Activated CD8-positive, alpha-beta T cell treated with anti-CD3 and anti-CD28 coated beads for 36 hours (primary cell): ENCODE measurements around the gene RNF44. TPM values are rescaled to one million over a fixed set of nuclear protein-coding genes. Genes with fewer than 3 reads are reported as not detected.
"Not testable (repeated sequence)": the region's sequence is repeated elsewhere in the genome, so short reads cannot be mapped to it uniquely, and the experiment has no call there.

Experiments
- ATAC-seq: fragments of 200-7000 bp; cut with Tn5 transposase; one replicate; pipeline ENCODE4 v1.10.0; 2021; ENCODE audit warnings: mild to moderate bottlenecking, moderate library complexity
- CTCF ChIA-PET: fragments of 350-600 bp; sonication (Branson Sonifier 250); formaldehyde crosslinking; loops from one replicate; lab custom pipeline; 2021; ENCODE audit warnings: antibody characterized with exemption; lab: Charles Lee
- POLR2A ChIA-PET: fragments of 350-600 bp; sonication (Branson Sonifier 250); formaldehyde crosslinking; loops from one replicate; lab custom pipeline; 2021; ENCODE audit warnings: antibody characterized with exemption; lab: Charles Lee
- DNase-seq: peaks from one replicate; pipeline ENCODE4 v3.0.0-alpha.2; 2020
- H3K27ac Mint-ChIP-seq: one replicate; pipeline ENCODE4 v1.8.0; 2021; ENCODE audit warnings: mild to moderate bottlenecking, mixed read lengths
- H3K27me3 Mint-ChIP-seq: one replicate; pipeline ENCODE4 v1.8.0; 2021; ENCODE audit warnings: mixed read lengths
- H3K36me3 Mint-ChIP-seq: one replicate; pipeline ENCODE4 v1.8.0; 2021; ENCODE audit warnings: low read depth, mixed read lengths
- H3K4me1 Mint-ChIP-seq: one replicate; pipeline ENCODE4 v1.8.0; 2021; ENCODE audit warnings: low read depth, mixed read lengths
- H3K4me3 Mint-ChIP-seq: one replicate; pipeline ENCODE4 v1.8.0; 2021; ENCODE audit warnings: mild to moderate bottlenecking, moderate library complexity, mixed read lengths
- H3K9me3 Mint-ChIP-seq: one replicate; pipeline ENCODE4 v1.8.0; 2021; ENCODE audit warnings: mixed read lengths
- intact Hi-C: fragments of 100-400 bp; cut with micrococcal nuclease; formaldehyde crosslinking; loops from one replicate; pipeline ENCODE4 v1.10.0; 2022
- total RNA-seq, 2 experiments: library from RNA; stranded (reverse); gene quantifications; one replicate each; pipeline ENCODE4 v1.2.3, GENCODE V29; 2021
- TF ChIP-seq, protein P1 (sequence below): fragments of 200-600 bp; IDR thresholded peaks from one replicate; pipeline ENCODE4 v1.8.0; 2022; ENCODE audit warnings: antibody characterized with exemption, mild to moderate bottlenecking

Gene RNF44
- total RNA-seq, 2 experiments from 2014 or later = 55.3 to 62.7 TPM

DNA sequence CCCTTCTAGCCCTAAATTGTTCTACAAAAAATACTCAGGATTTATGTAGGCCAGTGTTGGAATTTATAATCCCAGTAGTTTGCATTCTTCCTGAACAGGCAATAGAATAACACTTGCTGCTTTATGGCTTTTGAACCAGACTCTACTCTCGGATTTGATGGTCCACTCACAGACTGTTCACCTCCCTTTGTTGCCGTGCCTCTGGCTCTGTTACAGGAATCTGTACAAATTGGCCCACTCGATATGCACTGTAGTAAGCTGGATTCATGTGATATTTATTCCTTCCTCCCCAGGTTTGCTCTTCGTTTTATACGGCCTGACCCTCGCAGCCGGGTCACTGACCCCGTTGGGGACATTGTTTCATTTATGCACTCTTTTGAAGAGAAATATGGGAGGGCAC lies 45.3 kb downstream of the RNF44 start:
- Mint-ChIP-seq H3K36me3 (peaks cover 46% of the 10 kb centered on the region), H3K27ac (no peak overlapping the region), H3K4me3 (no peak overlapping the region), H3K27me3 (no peaks in the 10 kb centered on the region), H3K9me3 (no peaks in the 10 kb centered on the region), H3K4me1 (peaks cover 10% of the 10 kb centered on the region)
- intact Hi-C loops = no loop called here
- ChIA-PET POLR2A (interaction anchor here (1.2 kb wide), 1 partner anchor 44 kb away, joined by 4 read pairs; no protein-coding TSS in a partner anchor), CTCF (no interaction called here)
- TF ChIP-seq, protein P1, sequence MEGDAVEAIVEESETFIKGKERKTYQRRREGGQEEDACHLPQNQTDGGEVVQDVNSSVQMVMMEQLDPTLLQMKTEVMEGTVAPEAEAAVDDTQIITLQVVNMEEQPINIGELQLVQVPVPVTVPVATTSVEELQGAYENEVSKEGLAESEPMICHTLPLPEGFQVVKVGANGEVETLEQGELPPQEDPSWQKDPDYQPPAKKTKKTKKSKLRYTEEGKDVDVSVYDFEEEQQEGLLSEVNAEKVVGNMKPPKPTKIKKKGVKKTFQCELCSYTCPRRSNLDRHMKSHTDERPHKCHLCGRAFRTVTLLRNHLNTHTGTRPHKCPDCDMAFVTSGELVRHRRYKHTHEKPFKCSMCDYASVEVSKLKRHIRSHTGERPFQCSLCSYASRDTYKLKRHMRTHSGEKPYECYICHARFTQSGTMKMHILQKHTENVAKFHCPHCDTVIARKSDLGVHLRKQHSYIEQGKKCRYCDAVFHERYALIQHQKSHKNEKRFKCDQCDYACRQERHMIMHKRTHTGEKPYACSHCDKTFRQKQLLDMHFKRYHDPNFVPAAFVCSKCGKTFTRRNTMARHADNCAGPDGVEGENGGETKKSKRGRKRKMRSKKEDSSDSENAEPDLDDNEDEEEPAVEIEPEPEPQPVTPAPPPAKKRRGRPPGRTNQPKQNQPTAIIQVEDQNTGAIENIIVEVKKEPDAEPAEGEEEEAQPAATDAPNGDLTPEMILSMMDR = no peak
- no peak for ATAC-seq
- no peak for DNase-seq

DNA sequence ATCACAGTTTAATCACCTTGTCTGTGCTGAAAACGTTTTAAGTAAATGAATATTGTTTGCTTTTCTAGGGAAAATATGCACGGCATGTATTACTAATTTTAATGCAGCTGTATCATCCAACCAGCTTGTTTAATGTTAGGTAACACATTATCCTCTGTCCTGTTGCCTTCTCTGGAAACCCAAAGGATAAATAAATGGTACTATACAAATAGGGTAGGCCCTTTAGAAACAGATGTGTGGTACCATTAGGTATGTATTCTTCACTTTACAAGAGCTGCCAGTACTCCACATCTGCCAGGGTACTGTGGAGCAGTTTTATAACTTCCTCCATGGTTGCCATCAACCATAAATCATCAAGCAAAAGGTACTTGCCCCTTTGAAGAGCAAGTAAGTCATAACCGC lies 46.1 kb downstream of the RNF44 start:
- peaks cover 10% of the 10 kb centered on the region for H3K4me1 Mint-ChIP-seq
- H3K27ac Mint-ChIP-seq = no peak overlapping the region
- H3K4me3 Mint-ChIP-seq = no peak overlapping the region
- CTCF ChIA-PET = interaction anchor here (0.7 to 1.1 kb wide), 3 partner anchors 9 to 490 kb away, joined by 3 read pairs; no protein-coding TSS in a partner anchor
- H3K9me3 Mint-ChIP-seq = no peaks in the 10 kb centered on the region
- DNase-seq (no peak), ATAC-seq (no peak)
- intact Hi-C loops = no loop called here
- no peaks in the 10 kb centered on the region for H3K27me3 Mint-ChIP-seq
- H3K36me3 Mint-ChIP-seq = peaks cover 46% of the 10 kb centered on the region
- POLR2A ChIA-PET = no interaction called here
- TF ChIP-seq, protein P1 = no peak

DNA sequence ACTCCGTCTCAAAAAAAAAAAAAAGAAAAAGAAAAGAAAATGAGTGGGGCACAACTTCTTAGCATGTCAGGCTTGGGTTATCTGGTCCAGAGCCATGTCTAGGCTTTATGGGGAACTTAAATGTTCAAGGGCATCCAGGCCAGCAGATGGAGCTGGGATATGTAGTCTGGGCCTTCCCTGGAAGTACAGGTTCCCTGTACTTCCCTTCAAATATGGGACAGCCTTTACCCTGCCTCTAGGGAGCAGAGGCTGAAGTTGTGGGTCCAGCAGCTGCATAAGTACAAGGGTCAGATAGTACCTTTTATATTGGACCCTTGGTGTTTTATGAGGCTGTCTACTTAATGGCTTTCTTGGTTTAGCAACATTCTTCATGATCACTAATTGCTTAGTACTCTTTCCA lies 46.9 kb downstream of the RNF44 start:
- POLR2A ChIA-PET = no interaction called here
- no peak for ATAC-seq
- intact Hi-C loops = no loop called here
- H3K4me3 Mint-ChIP-seq = no peak overlapping the region
- TF ChIP-seq, protein P1 = no peak
- H3K4me1 Mint-ChIP-seq = peaks cover 11% of the 10 kb centered on the region
- H3K27me3 Mint-ChIP-seq = no peaks in the 10 kb centered on the region
- DNase-seq = no peak
- H3K36me3 Mint-ChIP-seq = peaks cover 46% of the 10 kb centered on the region
- CTCF ChIA-PET = no interaction called here
- H3K9me3 Mint-ChIP-seq = no peaks in the 10 kb centered on the region
- H3K27ac Mint-ChIP-seq = no peak overlapping the region

DNA sequence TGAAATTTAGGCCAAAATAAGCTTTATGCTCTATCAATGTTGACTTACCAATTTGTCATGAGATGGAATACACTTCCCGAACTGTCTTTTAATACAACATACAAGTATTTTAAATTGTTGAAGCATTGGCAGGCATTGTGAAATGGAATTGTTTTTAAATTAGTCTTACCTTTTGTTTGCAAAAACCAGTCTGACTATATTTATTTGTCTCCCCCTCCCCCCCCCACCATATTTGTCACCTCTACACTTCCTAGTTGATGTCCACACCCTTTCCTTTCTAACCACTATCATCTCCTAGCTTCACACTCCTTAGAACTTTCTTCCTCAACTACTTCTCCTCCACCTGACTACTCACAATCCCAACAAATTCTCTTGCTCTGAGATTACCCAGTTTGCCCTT lies 48.1 kb downstream of the RNF44 start:
- Mint-ChIP-seq H3K4me1 (peaks cover 15% of the 10 kb centered on the region), H3K27ac (no peak overlapping the region), H3K4me3 (no peak overlapping the region), H3K27me3 (no peaks in the 10 kb centered on the region), H3K9me3 (no peaks in the 10 kb centered on the region), H3K36me3 (peaks cover 43% of the 10 kb centered on the region)
- no peak for ATAC-seq
- TF ChIP-seq, protein P1 = no peak
- ChIA-PET POLR2A (no interaction called here), CTCF (no interaction called here)
- intact Hi-C loops = no loop called here
- DNase-seq = no peak

DNA sequence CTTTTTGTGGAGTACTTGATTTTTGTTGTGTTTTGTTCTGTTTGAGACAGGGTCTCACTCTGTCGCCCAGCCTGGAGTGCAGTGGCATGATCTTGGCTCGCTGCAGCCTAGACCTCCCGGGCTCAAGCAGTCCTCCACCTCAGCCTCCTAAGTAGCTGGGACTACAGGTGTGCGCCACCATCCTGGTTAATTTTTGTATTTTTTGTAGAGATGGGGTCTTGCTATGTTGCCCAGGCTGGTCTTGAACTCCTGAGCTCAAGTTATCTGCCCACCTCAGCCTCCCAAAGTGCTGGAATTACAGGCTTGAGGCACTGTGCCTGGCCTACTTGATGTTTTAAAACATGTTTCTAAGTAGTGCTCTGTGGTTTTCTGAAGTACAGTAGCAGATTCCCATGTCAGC lies 50.0 kb downstream of the RNF44 start:
- DNase-seq, H3K27me3 Mint-ChIP-seq, H3K27ac Mint-ChIP-seq, intact Hi-C loops, ATAC-seq, H3K4me3 Mint-ChIP-seq, H3K9me3 Mint-ChIP-seq: not testable (repeated sequence)
- H3K4me1 Mint-ChIP-seq = peaks cover 26% of the 10 kb centered on the region
- ChIA-PET POLR2A (interaction anchor here (0.9 kb wide), 1 partner anchor 19 kb away, joined by 3 read pairs; no protein-coding TSS in a partner anchor), CTCF (interaction anchor here (1.6 kb wide), 1 partner anchor 14 kb away, joined by 3 read pairs; no protein-coding TSS in a partner anchor)
- peaks cover 32% of the 10 kb centered on the region for H3K36me3 Mint-ChIP-seq
